SK-N-SH (cell line): ENCODE measurements around the gene KCNB1. TPM values are rescaled to one million over a fixed set of nuclear protein-coding genes. Genes with fewer than 3 reads are reported as not detected.

Source experiments
- CTCF ChIA-PET: fragments of 300-600, 350-600 bp; formaldehyde crosslinking; extraction: SDS; loops from one replicate; lab custom pipeline; 2021; lab: Yijun Ruan, JAX
- POLR2A ChIA-PET: fragments of 350-600 bp; sonication (Branson Sonifier 250); formaldehyde crosslinking; extraction: SDS; loops from one replicate; lab custom pipeline; 2020; ENCODE audit warnings: antibody characterized with exemption, inconsistent platforms; lab: Yijun Ruan, JAX
- DNase-seq: peaks from one replicate; pipeline ENCODE4 v3.0.0; 2012
- H2AFZ ChIP-seq: fragments of 200-600 bp; sonication (generic); 2 replicates; pipeline ENCODE4 v1.8.1; 2016; ENCODE audit warnings: antibody characterized with exemption, mild to moderate bottlenecking, low read depth
- H3F3A ChIP-seq: fragments of 200-600 bp; sonication (generic); replicated peaks from 2 replicates; pipeline ENCODE3; 2016; ENCODE audit warnings: antibody characterized with exemption, mild to moderate bottlenecking; ENCODE audit not compliant: insufficient read depth
- H3K27ac ChIP-seq, 2 experiments: fragments of 200-500 bp in 1 of 2; fragments of 200-600 bp in 1 of 2; sonication (Bioruptor generic) in 1 of 2; sonication (generic), shearing (Covaris generic) in 1 of 2; 2 replicates each; pipeline versions ENCODE4 v1.5.1 to v1.6.1; 2014 to 2016; ENCODE audit warnings: low read depth in 2 of 2, inconsistent platforms in 1 of 2, low read length in 1 of 2, mild to moderate bottlenecking in 1 of 2, mixed read lengths in 1 of 2
- H3K27me3 ChIP-seq: fragments of 200-600 bp; sonication (generic), shearing (Covaris generic); 2 replicates; pipeline ENCODE4 v1.6.1; 2016; ENCODE audit warnings: mixed run types; ENCODE audit not compliant: insufficient read depth
- H3K36me3 ChIP-seq, 2 experiments: fragments of 200-500 bp in 1 of 2; fragments of 200-600 bp in 1 of 2; sonication (Bioruptor generic) in 1 of 2; sonication (generic) in 1 of 2; replicated peaks in 1 of 2; 2 replicates each; pipeline versions ENCODE3 to v1.5.1; 2014 to 2016; ENCODE audit warnings: low read length in 1 of 2, mild to moderate bottlenecking in 1 of 2; ENCODE audit not compliant: insufficient read depth in 2 of 2, control insufficient read depth in 1 of 2
- H3K4me1 ChIP-seq, 2 experiments: fragments of 200-500 bp in 1 of 2; fragments of 200-600 bp in 1 of 2; sonication (Bioruptor generic) in 1 of 2; sonication (generic), shearing (Covaris generic) in 1 of 2; 2 replicates each; pipeline versions ENCODE4 v1.5.1 to v1.6.1; 2014 to 2016; ENCODE audit warnings: low read depth in 1 of 2, low read length in 1 of 2, mixed run types in 1 of 2; ENCODE audit not compliant: insufficient read depth in 2 of 2, control insufficient read depth in 1 of 2
- H3K4me2 ChIP-seq: fragments of 200-600 bp; sonication (generic), shearing (Covaris generic); 2 replicates; pipeline ENCODE4 v1.6.1; 2017; ENCODE audit warnings: mixed run types
- H3K4me3 ChIP-seq, 2 experiments: fragments of 200-500 bp in 1 of 2; fragments of 200-600 bp in 1 of 2; sonication (Bioruptor generic) in 1 of 2; sonication (generic), shearing (Covaris generic) in 1 of 2; 2 replicates each; pipeline versions ENCODE4 v1.5.1 to v1.8.1; 2014 to 2016; ENCODE audit warnings: low read depth in 2 of 2, inconsistent platforms in 1 of 2, low read length in 1 of 2, mild to moderate bottlenecking in 1 of 2, mixed read lengths in 1 of 2, moderate library complexity in 1 of 2
- H3K79me2 ChIP-seq: fragments of 200-600 bp; sonication (generic); 2 replicates; pipeline ENCODE4 v1.8.1; 2017; ENCODE audit warnings: mild to moderate bottlenecking; ENCODE audit not compliant: insufficient read depth
- H3K9ac ChIP-seq: fragments of 200-600 bp; sonication (generic); 2 replicates; pipeline ENCODE4 v1.6.1; 2017; ENCODE audit warnings: mixed run types
- H3K9me2 ChIP-seq: fragments of 200-600 bp; sonication (generic); 2 replicates; pipeline ENCODE4 v1.6.1; 2017; ENCODE audit warnings: mixed run types
- H3K9me3 ChIP-seq: fragments of 200-600 bp; sonication (generic); 2 replicates; pipeline ENCODE4 v1.6.1; 2017; ENCODE audit warnings: mixed run types, mild to moderate bottlenecking, moderate library complexity
- H4K20me1 ChIP-seq: fragments of 200-600 bp; sonication (generic); 2 replicates; pipeline ENCODE4 v1.6.1; 2017; ENCODE audit warnings: mild to moderate bottlenecking, mixed run types; ENCODE audit not compliant: insufficient read depth
- CTCF ChIP-seq: fragments of 200-600 bp; sonication (generic); IDR thresholded peaks from 2 replicates; pipeline ENCODE4 v1.6.1; 2017; ENCODE audit warnings: antibody characterized with exemption, mild to moderate bottlenecking, moderate library complexity
- EP300 ChIP-seq, 2 experiments: IDR thresholded peaks; 2 replicates each; pipeline versions ENCODE4 v1.4.0 to v1.6.1; 2012; ENCODE audit warnings: borderline replicate concordance in 1 of 2, low read depth in 1 of 2, low read length in 1 of 2
- FOSL2 ChIP-seq: IDR thresholded peaks from 2 replicates; pipeline ENCODE4 v1.4.0; 2012; ENCODE audit warnings: low read depth, mild to moderate bottlenecking, moderate library complexity, borderline replicate concordance
- IRF3 ChIP-seq: fragments of 150-350 bp; IDR thresholded peaks from 2 replicates; pipeline ENCODE4 v1.6.1; 2016; ENCODE audit warnings: mild to moderate bottlenecking, low read depth, low read length
- JUND ChIP-seq: IDR thresholded peaks from 2 replicates; pipeline ENCODE4 v1.4.0; 2012
- MXI1 ChIP-seq: IDR thresholded peaks from 2 replicates; pipeline ENCODE4 v1.6.1; 2012; ENCODE audit warnings: mild to moderate bottlenecking, low read depth, low read length, improper control_type of control experiment
- RAD21 ChIP-seq: IDR thresholded peaks from 2 replicates; pipeline ENCODE4 v1.6.1; 2012; ENCODE audit warnings: mild to moderate bottlenecking, low read length
- RCOR1 ChIP-seq: fragments of 150-350 bp; IDR thresholded peaks from 2 replicates; pipeline ENCODE4 v1.6.1; 2017; ENCODE audit warnings: antibody characterized with exemption, low read length
- SIN3A ChIP-seq: IDR thresholded peaks from 2 replicates; pipeline ENCODE4 v1.6.1; 2012; ENCODE audit warnings: low read depth, mild to moderate bottlenecking, low read length, moderate library complexity, borderline replicate concordance
- SMC3 ChIP-seq: IDR thresholded peaks from 2 replicates; pipeline ENCODE4 v1.6.1; 2012; ENCODE audit warnings: low read depth, low read length, improper control_type of control experiment
- WGBS: methylation state at CpG from one replicate; pipeline ENCODE4 v1.1.6; 2017; ENCODE audit warnings: low lambda C conversion rate; 5-methylcytosine and 5-hydroxymethylcytosine counted together
- polyA plus RNA-seq, 3 experiments: library from polyadenylated mRNA; depleted of rRNA; stranded (reverse); fragments of >200 nt; gene quantifications; 2 replicates each; pipeline ENCODE4 v1.2.3, GENCODE V29; 2012

Gene KCNB1
- polyA plus RNA-seq, 1 of the 3 experiments (the other 2 are of a cell fraction), result 0.82 TPM

DNA sequence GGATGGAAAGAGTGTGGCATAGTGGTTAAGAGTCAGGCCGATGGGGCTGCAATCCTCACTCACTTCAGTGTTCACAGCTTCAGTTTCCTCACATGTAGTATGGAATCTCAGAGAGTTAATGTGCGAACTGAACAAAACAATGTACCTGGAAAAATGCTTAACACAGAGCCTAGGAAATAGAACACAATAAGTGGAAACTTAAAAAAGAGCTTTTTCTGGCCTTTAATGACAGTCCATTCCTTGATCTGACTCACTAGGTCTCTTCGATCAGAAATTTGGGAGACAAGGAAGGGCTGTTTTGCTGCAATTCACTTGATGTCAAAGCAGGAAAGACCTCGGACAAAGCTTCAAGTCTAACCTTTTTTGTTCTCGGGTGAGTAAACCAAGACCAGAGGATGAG is 56.1 kb downstream of the KCNB1 start:
- Histone ChIP-seq H3K4me2 (no peak overlapping the region), H3K27ac (no peak overlapping the region), H3K4me3 (no peak overlapping the region), H3K27me3 (no peaks in the 10 kb centered on the region), H2AFZ (no peak overlapping the region), H3K9me2 (no peaks in the 10 kb centered on the region), H3K9ac (no peak overlapping the region), H3F3A (no peaks in the 10 kb centered on the region), H3K4me1 (peaks cover 0 to 23% of the 10 kb centered on the region in 2 experiments; a peak in 2 of 4 replicates), H3K36me3 (no peaks in the 10 kb centered on the region), H3K9me3 (no peaks in the 10 kb centered on the region), H3K79me2 (no peaks in the 10 kb centered on the region), H4K20me1 (no peaks in the 10 kb centered on the region)
- ChIA-PET CTCF (interaction anchor here (0.9 to 3.1 kb wide), 5 partner anchors 9 to 92 kb away, joined by 3 to 13 read pairs (median 9); no protein-coding TSS in a partner anchor), POLR2A (no interaction called here)
- no peak for DNase-seq
- WGBS, result 78% methylated on average over 5 of the region's 5 CpGs
- TF ChIP-seq JUND (no peak), SMC3 (no peak), EP300 (IDR thresholded peaks at IDR 0.05; ENCODE audit: borderline replicate concordance in 1 of 2, low read depth in 1 of 2, low read length in 1 of 2) (no peak), MXI1 (no peak), IRF3 (no peak)

GRCh38 chr20:49424536-49424935 is 57.9 kb downstream of the KCNB1 start:
- H3K9ac ChIP-seq, result no peak overlapping the region
- H3K27ac ChIP-seq, result peak overlapping the region in 1 of 2 experiments; percentile 78; a peak in 2 of 4 replicates
- 12% methylated on average over 4 of the region's 13 CpGs for WGBS
- H3K9me3 ChIP-seq, result no peaks in the 10 kb centered on the region
- CTCF ChIA-PET, result interaction anchor here (0.6 to 2.1 kb wide), 7 partner anchors 19 to 84 kb away, joined by 3 to 12 read pairs (median 4); no protein-coding TSS in a partner anchor
- H3K4me3 ChIP-seq, result no peak overlapping the region
- peak; percentile 72 for TF ChIP-seq MXI1
- peak; percentile 22; the same call in 1 of the 2 replicates for TF ChIP-seq RAD21
- 0 out of 2 replicates have a peak, but pooled peaks have one; percentile 8 for TF ChIP-seq RCOR1
- no peak for TF ChIP-seq CTCF
- TF ChIP-seq SIN3A, result no peak
- TF ChIP-seq FOSL2, result no peak; the same call in 1 of the 2 replicates
- TF ChIP-seq, all 33 proteins: peak for 3
- H3K36me3 ChIP-seq, result no peaks in the 10 kb centered on the region
- POLR2A ChIA-PET, result no interaction called here
- no peaks in the 10 kb centered on the region for H4K20me1 ChIP-seq
- no peaks in the 10 kb centered on the region for H3K27me3 ChIP-seq
- peak; percentile 79 for DNase-seq
- H3K79me2 ChIP-seq, result no peaks in the 10 kb centered on the region
- H3K9me2 ChIP-seq, result no peaks in the 10 kb centered on the region
- H3F3A ChIP-seq, result no peaks in the 10 kb centered on the region
- H3K4me2 ChIP-seq, result no peak overlapping the region
- H3K4me1 ChIP-seq, result peaks cover 0 to 23% of the 10 kb centered on the region in 2 experiments; a peak in 2 of 4 replicates
- H2AFZ ChIP-seq, result no peak overlapping the region
